ENCODE measurements around the gene KCNJ3. TPM values are rescaled to one million over a fixed set of nuclear protein-coding genes. Genes with fewer than 3 reads are reported as not detected.

Gene KCNJ3
- total RNA-seq, 1 experiment from 2014 or later = 0.31 TPM

DNA sequence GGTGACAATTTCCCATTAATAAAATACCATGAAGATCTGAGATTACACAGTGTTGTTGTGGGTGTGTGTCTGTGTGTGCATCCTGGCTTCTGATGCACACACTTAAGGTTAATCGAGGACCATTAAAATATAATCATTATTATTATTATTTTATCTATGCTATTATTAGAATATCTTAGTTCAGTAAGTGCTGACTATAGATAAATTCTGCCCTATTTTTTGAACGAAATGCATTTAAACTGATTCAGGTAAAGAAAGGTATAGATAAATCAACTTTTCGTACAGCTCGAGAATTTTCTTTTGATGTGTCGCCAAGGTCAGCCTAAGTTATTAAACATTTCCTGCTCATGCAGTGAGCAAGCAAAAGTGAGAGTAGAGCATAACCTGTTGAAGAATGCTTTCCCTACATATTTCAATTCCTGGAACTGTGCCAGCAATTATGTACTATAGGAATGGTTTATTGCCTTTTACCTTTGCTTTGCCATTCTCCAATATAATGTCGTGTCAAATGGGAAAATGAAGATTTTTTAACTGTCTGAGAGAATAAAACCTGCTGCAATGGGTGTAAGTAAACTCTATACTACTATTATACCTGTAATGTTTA lies 25.8 kb downstream of the KCNJ3 start:
- no peak overlapping the region for H3K4me3 Mint-ChIP-seq
- H3K4me1 Mint-ChIP-seq = no peaks in the 10 kb centered on the region
- ATAC-seq = no peak
- CTCF ChIA-PET = no interaction called here
- TF ChIP-seq ESRRA (CRISPR knock-in tag; IDR thresholded peaks at IDR 0.05; ENCODE audit: borderline replicate concordance) = no peak
- TF ChIP-seq, protein P1, sequence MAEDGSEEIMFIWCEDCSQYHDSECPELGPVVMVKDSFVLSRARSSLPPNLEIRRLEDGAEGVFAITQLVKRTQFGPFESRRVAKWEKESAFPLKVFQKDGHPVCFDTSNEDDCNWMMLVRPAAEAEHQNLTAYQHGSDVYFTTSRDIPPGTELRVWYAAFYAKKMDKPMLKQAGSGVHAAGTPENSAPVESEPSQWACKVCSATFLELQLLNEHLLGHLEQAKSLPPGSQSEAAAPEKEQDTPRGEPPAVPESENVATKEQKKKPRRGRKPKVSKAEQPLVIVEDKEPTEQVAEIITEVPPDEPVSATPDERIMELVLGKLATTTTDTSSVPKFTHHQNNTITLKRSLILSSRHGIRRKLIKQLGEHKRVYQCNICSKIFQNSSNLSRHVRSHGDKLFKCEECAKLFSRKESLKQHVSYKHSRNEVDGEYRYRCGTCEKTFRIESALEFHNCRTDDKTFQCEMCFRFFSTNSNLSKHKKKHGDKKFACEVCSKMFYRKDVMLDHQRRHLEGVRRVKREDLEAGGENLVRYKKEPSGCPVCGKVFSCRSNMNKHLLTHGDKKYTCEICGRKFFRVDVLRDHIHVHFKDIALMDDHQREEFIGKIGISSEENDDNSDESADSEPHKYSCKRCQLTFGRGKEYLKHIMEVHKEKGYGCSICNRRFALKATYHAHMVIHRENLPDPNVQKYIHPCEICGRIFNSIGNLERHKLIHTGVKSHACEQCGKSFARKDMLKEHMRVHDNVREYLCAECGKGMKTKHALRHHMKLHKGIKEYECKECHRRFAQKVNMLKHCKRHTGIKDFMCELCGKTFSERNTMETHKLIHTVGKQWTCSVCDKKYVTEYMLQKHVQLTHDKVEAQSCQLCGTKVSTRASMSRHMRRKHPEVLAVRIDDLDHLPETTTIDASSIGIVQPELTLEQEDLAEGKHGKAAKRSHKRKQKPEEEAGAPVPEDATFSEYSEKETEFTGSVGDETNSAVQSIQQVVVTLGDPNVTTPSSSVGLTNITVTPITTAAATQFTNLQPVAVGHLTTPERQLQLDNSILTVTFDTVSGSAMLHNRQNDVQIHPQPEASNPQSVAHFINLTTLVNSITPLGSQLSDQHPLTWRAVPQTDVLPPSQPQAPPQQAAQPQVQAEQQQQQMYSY (CRISPR knock-in tag; IDR thresholded peaks at IDR 0.05) = no peak
- TF ChIP-seq, protein P2, sequence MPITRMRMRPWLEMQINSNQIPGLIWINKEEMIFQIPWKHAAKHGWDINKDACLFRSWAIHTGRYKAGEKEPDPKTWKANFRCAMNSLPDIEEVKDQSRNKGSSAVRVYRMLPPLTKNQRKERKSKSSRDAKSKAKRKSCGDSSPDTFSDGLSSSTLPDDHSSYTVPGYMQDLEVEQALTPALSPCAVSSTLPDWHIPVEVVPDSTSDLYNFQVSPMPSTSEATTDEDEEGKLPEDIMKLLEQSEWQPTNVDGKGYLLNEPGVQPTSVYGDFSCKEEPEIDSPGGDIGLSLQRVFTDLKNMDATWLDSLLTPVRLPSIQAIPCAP (CRISPR knock-in tag; IDR thresholded peaks at IDR 0.05) = no peak
- TF ChIP-seq FOXJ3 (CRISPR knock-in tag; IDR thresholded peaks at IDR 0.05; ENCODE audit: borderline replicate concordance) = no peak
- TF ChIP-seq, protein P3, sequence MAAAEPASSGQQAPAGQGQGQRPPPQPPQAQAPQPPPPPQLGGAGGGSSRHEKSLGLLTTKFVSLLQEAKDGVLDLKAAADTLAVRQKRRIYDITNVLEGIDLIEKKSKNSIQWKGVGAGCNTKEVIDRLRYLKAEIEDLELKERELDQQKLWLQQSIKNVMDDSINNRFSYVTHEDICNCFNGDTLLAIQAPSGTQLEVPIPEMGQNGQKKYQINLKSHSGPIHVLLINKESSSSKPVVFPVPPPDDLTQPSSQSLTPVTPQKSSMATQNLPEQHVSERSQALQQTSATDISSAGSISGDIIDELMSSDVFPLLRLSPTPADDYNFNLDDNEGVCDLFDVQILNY (CRISPR knock-in tag; IDR thresholded peaks at IDR 0.05) = no peak
- no peak for TF ChIP-seq ELF4 (CRISPR knock-in tag; IDR thresholded peaks at IDR 0.05; ENCODE audit: low read depth)
- no peaks in the 10 kb centered on the region for H3K27me3 Mint-ChIP-seq (ENCODE audit: low read depth)
- DNase-seq (ENCODE audit: low spot score) = no peak
- no peaks in the 10 kb centered on the region for H3K36me3 Mint-ChIP-seq
- POLR2A ChIA-PET = no interaction called here
- no peak overlapping the region for H3K27ac Mint-ChIP-seq
- H3K9me3 Mint-ChIP-seq = peaks cover 7% of the 10 kb centered on the region

DNA sequence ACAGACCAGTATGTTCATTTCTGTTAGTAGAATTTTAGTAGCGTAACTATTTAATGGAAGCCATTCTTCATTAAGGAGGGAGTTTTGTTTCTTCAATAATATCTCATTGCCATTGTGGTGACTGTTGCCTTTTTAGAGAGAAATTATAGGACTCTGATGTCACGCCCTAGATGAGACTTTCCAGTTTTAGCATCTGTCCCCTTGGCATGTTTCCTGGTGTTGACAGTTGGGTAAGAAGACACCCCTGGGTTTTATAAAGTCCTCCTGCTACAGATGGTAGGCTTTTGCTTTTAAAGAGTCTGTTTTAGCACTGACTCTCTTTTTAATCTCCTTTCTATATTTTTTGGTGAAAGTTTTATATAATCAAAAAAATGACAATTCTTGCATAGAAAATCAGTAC lies 41.9 kb downstream of the KCNJ3 start:
- H3K4me3 Mint-ChIP-seq = no peak overlapping the region
- no peaks in the 10 kb centered on the region for H3K9me3 Mint-ChIP-seq
- no peaks in the 10 kb centered on the region for H3K36me3 Mint-ChIP-seq

More for the DNA sequence above, 41.9 kb downstream of the KCNJ3 start:
- no peak for TF ChIP-seq ZBTB21 (CRISPR knock-in tag; IDR thresholded peaks at IDR 0.05; ENCODE audit: borderline replicate concordance)
- TF ChIP-seq, protein P4, sequence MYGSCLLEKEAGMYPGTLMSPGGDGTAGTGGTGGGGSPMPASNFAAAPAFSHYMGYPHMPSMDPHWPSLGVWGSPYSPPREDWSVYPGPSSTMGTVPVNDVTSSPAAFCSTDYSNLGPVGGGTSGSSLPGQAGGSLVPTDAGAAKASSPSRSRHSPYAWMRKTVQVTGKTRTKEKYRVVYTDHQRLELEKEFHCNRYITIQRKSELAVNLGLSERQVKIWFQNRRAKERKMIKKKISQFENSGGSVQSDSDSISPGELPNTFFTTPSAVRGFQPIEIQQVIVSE (CRISPR knock-in tag; IDR thresholded peaks at IDR 0.05; ENCODE audit: borderline replicate concordance) = no peak
- TF ChIP-seq JUN (CRISPR knock-in tag; IDR thresholded peaks at IDR 0.05) = no peak
- TF ChIP-seq, protein P5, sequence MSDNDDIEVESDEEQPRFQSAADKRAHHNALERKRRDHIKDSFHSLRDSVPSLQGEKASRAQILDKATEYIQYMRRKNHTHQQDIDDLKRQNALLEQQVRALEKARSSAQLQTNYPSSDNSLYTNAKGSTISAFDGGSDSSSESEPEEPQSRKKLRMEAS (CRISPR knock-in tag; IDR thresholded peaks at IDR 0.05) = no peak
- TF ChIP-seq ETV6 (CRISPR knock-in tag; IDR thresholded peaks at IDR 0.05) = no peak
- no peak for TF ChIP-seq IRF2 (CRISPR knock-in tag; IDR thresholded peaks at IDR 0.05; ENCODE audit: borderline replicate concordance, low read depth)
- no peak for TF ChIP-seq NFATC4 (CRISPR knock-in tag; IDR thresholded peaks at IDR 0.05)
- no peak for TF ChIP-seq CREM (CRISPR knock-in tag; IDR thresholded peaks at IDR 0.05)
- TF ChIP-seq, protein P6, sequence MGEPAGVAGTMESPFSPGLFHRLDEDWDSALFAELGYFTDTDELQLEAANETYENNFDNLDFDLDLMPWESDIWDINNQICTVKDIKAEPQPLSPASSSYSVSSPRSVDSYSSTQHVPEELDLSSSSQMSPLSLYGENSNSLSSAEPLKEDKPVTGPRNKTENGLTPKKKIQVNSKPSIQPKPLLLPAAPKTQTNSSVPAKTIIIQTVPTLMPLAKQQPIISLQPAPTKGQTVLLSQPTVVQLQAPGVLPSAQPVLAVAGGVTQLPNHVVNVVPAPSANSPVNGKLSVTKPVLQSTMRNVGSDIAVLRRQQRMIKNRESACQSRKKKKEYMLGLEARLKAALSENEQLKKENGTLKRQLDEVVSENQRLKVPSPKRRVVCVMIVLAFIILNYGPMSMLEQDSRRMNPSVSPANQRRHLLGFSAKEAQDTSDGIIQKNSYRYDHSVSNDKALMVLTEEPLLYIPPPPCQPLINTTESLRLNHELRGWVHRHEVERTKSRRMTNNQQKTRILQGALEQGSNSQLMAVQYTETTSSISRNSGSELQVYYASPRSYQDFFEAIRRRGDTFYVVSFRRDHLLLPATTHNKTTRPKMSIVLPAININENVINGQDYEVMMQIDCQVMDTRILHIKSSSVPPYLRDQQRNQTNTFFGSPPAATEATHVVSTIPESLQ (CRISPR knock-in tag; IDR thresholded peaks at IDR 0.05) = no peak
- TF ChIP-seq, protein P7, sequence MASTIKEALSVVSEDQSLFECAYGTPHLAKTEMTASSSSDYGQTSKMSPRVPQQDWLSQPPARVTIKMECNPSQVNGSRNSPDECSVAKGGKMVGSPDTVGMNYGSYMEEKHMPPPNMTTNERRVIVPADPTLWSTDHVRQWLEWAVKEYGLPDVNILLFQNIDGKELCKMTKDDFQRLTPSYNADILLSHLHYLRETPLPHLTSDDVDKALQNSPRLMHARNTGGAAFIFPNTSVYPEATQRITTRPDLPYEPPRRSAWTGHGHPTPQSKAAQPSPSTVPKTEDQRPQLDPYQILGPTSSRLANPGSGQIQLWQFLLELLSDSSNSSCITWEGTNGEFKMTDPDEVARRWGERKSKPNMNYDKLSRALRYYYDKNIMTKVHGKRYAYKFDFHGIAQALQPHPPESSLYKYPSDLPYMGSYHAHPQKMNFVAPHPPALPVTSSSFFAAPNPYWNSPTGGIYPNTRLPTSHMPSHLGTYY (CRISPR knock-in tag; IDR thresholded peaks at IDR 0.05) = no peak
- no peak for TF ChIP-seq TCF7 (CRISPR knock-in tag; IDR thresholded peaks at IDR 0.05; ENCODE audit: low read depth)
- DNase-seq (ENCODE audit: low spot score) (no peak), ATAC-seq (no peak)
- ChIA-PET POLR2A (no interaction called here), CTCF (no interaction called here)
- no peaks in the 10 kb centered on the region for H3K4me1 Mint-ChIP-seq
- no peak overlapping the region for H3K27ac Mint-ChIP-seq
- H3K27me3 Mint-ChIP-seq (ENCODE audit: low read depth) = no peaks in the 10 kb centered on the region

Data from WTC11 (cell line).